ENCODE measurements around the gene CCNY.

The CCNY gene

GRCh38 chr10:35606430-35606829, 270.1 kb downstream of the CCNY start:
- DNase-seq = no peak

GRCh38 chr10:35607475-35608327, 271.4 kb downstream of the CCNY start:
- no peak for DNase-seq

- DNase-seq = no peak
Measured at GRCh38 chr10:35608328-35608672, 272.0 kb downstream of the CCNY start.

- DNase-seq = no peak
Measured at GRCh38 chr10:35611750-35612149, 275.4 kb downstream of the CCNY start.

- no peak for DNase-seq
Measured at GRCh38 chr10:35612385-35613106, 276.2 kb downstream of the CCNY start.

- DNase-seq = no peak
Measured at GRCh38 chr10:35613107-35613440, 276.8 kb downstream of the CCNY start.

- no peak for DNase-seq
Measured at GRCh38 chr10:35613597-35614226, 277.4 kb downstream of the CCNY start.

GRCh38 chr10:35614312-35614711, 278.0 kb downstream of the CCNY start:
- no peak for DNase-seq
